ENCODE results near the gene IL17C. TPM values are rescaled to one million over a fixed set of nuclear protein-coding genes. Genes with fewer than 3 reads are reported as not detected.
A peak's percentile ranks its signal among the peaks of the same experiment; 100 is the strongest.

IL17C gene
- total and polyA plus RNA-seq, 9 donors = not detected

DNA sequence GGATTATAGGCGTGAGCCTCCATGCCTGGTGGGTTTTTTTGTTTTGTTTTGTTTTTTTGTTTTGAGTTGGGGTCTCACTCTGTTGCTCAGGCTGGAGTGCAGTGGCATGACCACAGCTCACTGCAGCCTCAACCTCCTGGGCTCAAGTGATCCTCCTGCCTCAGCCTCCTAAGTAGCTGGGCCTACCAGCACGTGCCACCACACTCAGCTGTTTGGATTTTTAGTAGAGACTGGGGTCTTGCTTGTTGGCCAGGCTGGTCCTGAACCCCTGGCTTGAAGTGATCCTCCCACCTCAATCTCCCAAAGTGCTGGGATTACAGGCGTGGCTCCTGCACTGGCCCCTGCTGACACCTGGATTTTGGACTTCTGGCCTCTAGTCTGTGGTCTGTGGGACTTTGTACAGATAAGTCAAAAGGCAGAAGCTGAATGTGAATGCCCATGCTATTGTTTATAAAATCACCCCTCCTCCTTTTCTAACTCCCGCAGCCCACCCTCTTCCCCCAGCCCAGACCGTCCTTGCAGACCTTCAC lies 42.2 kb downstream of the IL17C start:
- Histone ChIP-seq H3K9me3 (no peaks in the 10 kb centered on the region), H3K4me3 (no peak overlapping the region), H3K27ac (no peak overlapping the region), H3K36me3 (no peaks in the 10 kb centered on the region), H3K4me1 (ENCODE audit: insufficient read depth) (no peaks in the 10 kb centered on the region), H3K27me3 (peaks cover 3% of the 10 kb centered on the region)
- WGBS, 3 donors = 57 to 75% (median 64%) methylated on average over 5 of the region's 5 CpGs
- DNase-seq = no peak
- TF ChIP-seq, protein P1, sequence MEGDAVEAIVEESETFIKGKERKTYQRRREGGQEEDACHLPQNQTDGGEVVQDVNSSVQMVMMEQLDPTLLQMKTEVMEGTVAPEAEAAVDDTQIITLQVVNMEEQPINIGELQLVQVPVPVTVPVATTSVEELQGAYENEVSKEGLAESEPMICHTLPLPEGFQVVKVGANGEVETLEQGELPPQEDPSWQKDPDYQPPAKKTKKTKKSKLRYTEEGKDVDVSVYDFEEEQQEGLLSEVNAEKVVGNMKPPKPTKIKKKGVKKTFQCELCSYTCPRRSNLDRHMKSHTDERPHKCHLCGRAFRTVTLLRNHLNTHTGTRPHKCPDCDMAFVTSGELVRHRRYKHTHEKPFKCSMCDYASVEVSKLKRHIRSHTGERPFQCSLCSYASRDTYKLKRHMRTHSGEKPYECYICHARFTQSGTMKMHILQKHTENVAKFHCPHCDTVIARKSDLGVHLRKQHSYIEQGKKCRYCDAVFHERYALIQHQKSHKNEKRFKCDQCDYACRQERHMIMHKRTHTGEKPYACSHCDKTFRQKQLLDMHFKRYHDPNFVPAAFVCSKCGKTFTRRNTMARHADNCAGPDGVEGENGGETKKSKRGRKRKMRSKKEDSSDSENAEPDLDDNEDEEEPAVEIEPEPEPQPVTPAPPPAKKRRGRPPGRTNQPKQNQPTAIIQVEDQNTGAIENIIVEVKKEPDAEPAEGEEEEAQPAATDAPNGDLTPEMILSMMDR (IDR thresholded peaks at IDR 0.05) = no peak
- no peak for TF ChIP-seq POLR2A (IDR thresholded peaks at IDR 0.05)
- no peak for TF ChIP-seq EP300 (IDR thresholded peaks at IDR 0.05)
- intact Hi-C loops (cut with DNase I) = no loop called here

DNA sequence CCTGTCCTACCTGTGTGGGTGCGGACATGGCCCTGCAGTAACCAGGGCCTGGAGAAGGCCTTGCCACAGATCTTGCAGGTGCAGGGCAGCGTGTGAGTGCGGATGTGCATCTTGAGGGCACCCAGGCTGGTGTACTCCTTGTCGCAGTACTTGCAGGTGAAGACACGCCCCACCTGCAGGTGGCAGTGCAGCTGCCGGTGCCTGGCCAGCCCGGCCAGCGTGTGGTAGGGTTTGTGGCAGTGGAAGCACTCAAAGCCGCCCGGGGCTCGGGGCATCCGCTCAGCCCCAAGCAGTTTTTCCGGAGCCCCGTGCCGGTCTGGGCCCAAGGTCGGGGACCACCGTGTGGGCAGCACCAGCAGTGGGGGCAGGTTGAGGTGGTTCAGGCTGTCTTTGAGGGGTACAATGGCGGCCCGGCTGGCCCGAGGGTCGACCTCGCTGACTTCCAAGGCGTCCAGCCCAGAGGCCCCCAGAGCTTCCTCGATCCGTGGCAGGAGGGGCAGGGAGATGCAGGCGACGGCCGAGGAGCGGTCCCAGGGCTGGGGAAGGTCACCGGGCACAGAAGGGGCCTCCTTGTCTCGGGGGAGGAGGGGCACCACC lies 42.8 kb downstream of the IL17C start:
- TF ChIP-seq POLR2A (IDR thresholded peaks at IDR 0.05) (no peak), EP300 (IDR thresholded peaks at IDR 0.05) (no peak)
- TF ChIP-seq, protein P1 (IDR thresholded peaks at IDR 0.05) = no peak
- no peak for DNase-seq
- no peaks in the 10 kb centered on the region for H3K4me1 ChIP-seq (ENCODE audit: insufficient read depth)
- H3K27me3 ChIP-seq = peaks cover 3% of the 10 kb centered on the region
- no peaks in the 10 kb centered on the region for H3K36me3 ChIP-seq
- H3K27ac ChIP-seq = no peak overlapping the region
- no peaks in the 10 kb centered on the region for H3K9me3 ChIP-seq
- H3K4me3 ChIP-seq = no peak overlapping the region
- intact Hi-C loops (cut with DNase I) = no loop called here
- 24 to 41% (median 25%) methylated on average over 27 to 31 of the region's 31 CpGs for WGBS, 3 donors

DNA sequence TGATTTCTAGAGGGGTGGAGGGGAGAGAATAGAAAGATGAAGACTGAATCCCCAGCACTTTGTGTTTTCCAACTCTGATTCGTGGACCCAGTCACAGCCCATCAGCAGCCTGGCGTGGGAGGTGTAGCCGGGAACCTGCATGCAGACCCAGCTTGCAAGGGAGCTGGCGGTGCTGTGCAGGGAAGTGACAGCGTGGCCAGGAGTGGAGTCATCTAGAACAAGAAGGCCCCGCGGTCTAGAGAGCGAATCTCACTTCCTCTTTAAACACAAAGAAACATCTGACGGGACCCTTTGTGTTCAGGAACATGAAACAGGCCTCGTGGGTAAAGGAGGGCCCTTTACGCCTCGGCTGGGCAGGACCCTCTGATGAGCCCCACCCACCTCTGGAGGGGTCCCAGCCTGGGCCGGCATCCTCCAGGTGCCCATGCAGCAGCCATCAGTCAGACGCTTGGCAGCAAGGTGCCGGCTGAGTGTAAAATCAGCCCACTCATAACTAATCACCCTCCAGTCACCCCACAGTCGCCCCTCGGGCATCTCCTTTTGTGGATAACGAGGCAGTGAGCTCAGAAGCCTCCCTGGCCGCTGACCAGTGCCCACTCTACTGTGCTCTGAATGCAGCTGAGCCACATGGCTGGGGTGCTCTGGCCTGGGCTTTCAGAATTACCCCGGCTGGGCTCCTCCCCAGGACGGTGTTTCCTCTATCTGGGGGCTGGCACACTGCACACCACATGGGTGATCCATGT lies 43.5 kb downstream of the IL17C start:
- DNase-seq = no peak

DNA sequence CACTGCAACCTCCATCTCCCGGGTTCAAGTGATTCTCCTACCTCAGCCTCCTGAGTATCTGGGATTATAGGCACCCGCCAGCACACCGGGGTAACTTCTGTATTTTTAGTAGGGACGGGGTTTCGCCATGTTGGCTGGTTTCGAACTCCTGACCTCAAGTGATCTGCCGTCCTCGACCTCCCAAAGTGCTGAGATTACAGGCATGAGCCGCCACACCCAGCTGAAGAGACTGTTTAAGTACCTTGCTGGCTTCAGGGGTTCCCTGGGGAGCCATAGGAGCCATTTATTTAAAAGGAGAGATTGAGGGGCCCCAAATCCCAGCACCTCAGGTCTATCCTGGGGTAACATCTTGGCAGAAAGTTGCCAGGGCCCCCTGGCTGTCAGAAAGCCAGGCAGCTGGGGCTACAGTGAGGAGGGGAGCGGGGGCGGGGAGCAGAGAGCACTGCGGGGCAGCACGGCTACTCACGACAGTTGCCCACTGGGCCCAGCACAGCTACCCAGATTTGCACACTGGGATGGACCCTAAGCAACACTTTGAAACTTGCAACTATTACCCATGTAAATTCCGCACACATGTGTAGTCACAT lies 46.3 kb downstream of the IL17C start:
- intact Hi-C loops (cut with DNase I) = no loop called here
- peak in 1 of 5 donors; percentile 26 for DNase-seq
- no peak overlapping the region for H3K4me3 ChIP-seq
- no peak overlapping the region for H3K27ac ChIP-seq
- peaks cover 2% of the 10 kb centered on the region for H3K4me1 ChIP-seq (ENCODE audit: insufficient read depth)
- no peaks in the 10 kb centered on the region for H3K36me3 ChIP-seq
- TF ChIP-seq POLR2A (IDR thresholded peaks at IDR 0.05) = no peak
- TF ChIP-seq, protein P1 (IDR thresholded peaks at IDR 0.05) = no peak
- TF ChIP-seq EP300 (IDR thresholded peaks at IDR 0.05) = no peak
- peaks cover 3% of the 10 kb centered on the region for H3K27me3 ChIP-seq
- H3K9me3 ChIP-seq = no peaks in the 10 kb centered on the region
- WGBS, 3 donors = 56 to 62% (median 60%) methylated on average over 15 of the region's 15 CpGs

More for the DNA sequence above, 43.5 kb downstream of the IL17C start:
- Histone ChIP-seq H3K4me1 (ENCODE audit: insufficient read depth) (peaks cover 2% of the 10 kb centered on the region), H3K27me3 (peaks cover 3% of the 10 kb centered on the region), H3K9me3 (no peaks in the 10 kb centered on the region), H3K4me3 (no peak overlapping the region), H3K27ac (no peak overlapping the region), H3K36me3 (no peaks in the 10 kb centered on the region)
- intact Hi-C loops (cut with DNase I) = no loop called here
- 10 to 22% (median 15%) methylated on average over 21 of the region's 21 CpGs for WGBS, 3 donors
- TF ChIP-seq, protein P1 (IDR thresholded peaks at IDR 0.05) = no peak
- no peak for TF ChIP-seq POLR2A (IDR thresholded peaks at IDR 0.05)
- no peak for TF ChIP-seq EP300 (IDR thresholded peaks at IDR 0.05)

Data from ovary (tissue), 9 donors.